ENCODE measurements around the gene PLXNB1.

PLXNB1 gene

DNA sequence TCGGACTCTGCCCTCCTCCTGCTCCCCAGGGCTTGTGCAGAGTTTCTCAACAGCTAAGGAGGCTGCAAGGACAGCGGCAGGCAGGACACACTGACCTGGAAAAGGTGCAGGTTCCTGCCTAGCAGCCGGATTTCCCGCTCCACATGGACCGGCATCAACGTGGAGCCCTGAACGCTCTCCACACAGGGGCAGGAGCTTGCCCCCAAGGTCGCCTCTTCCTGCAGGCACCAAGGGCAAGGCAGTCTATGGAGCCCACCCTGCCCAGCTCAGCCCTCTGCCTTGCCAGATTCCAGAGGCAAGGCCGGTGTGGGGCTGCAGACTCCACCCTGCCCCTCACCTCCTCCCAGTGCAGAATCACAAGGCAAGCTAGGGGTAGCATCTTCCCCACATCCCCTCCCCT is 10.7 kb downstream of the PLXNB1 start:
- no peak for DNase-seq (ENCODE audit: low spot score)

GRCh38 chr3:48418651-48419050 is 11.2 kb downstream of the PLXNB1 start:
- no peak for DNase-seq (ENCODE audit: low spot score)

GRCh38 chr3:48418140-48418539 is 11.7 kb downstream of the PLXNB1 start:
- DNase-seq (ENCODE audit: low spot score) = no peak

DNA sequence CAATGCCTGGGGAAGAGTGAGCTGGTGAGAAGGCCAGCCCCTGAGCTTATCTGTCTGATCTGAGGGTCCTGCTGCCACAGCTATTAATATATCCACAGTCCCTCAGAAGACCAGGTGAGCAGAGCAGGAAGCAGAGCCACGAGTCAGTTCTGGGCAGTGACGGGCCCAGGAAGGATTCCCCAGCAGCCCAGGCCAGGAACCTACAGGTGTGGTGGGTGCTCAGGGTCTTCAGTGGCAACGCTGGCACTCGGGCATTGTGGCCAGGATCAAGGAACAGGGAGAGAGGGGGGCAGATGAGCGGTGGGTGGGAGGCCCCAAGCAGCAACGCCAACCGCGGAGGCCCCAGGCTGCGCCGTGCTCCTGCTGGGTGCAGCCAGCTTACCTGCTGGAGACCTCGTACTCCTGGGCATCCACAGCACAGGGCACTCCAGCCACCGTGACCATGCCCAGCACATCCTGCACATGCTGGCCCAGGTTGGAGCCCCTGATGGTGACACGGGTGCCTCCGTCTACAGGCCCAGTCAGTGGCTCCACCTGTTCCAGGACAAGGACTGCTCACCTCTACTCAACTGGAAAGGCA is 12.3 kb downstream of the PLXNB1 start:
- no peak for DNase-seq (ENCODE audit: low spot score)

- DNase-seq (ENCODE audit: low spot score) = no peak
Measured at GRCh38 chr3:48416546-48416945, 13.3 kb downstream of the PLXNB1 start.

DNA sequence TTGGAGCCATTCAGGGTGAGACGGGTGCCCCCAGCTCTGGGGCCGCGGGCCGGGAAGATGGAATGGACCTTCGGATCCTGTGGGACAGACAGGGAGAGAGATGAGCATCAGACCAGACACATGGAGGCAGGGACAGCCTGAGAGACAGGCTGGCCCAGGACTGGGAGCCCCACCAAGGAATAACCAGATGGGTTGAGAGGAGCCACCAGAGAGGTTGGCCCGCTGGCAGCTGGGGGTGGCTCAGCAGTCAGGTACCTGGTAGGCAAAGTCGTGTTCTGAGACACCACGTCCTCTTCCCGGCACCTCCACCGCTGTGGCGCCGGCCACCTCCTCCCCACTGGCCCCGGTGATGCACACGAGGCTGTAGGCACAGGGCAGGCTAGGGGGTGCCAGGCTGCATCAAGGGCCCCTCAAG is 13.8 kb downstream of the PLXNB1 start:
- no peak for DNase-seq (ENCODE audit: low spot score)

DNA sequence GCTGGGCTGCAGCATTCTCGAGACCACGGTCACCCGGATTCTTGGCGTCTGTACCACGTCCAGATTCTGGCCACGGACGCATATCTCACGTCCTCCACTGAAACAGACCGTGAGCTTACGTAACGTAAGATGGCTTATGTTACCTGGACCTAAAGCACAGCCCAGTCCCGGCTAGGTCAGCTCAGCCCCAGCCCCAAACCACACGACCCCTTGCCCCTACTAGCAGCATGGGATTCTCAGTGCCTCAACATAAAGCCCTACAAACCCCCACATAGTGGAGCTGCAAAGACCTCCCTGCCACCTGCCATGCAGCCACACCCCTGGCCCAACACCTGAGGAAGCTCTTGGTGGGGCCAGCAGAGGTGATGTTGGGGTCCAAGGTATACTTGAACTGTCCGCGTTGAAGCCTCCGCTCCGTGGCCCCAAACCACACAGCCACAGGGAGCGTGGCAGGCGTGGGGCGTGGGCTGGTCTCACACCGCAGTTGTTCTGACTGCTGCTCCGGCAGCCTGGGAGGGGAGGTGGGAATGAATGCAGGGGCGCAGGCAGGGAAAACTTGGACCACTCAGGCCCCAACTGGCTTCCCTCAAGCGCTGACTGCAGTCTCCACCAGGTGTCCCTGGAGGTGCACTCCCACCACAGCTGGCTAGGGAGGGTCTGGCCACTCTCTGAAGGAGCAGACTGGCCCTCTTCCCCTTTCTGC is 14.5 kb downstream of the PLXNB1 start:
- no peak for DNase-seq (ENCODE audit: low spot score)

- DNase-seq (ENCODE audit: low spot score) = no peak
Measured at GRCh38 chr3:48414376-48415250, 15.3 kb downstream of the PLXNB1 start.

DNA sequence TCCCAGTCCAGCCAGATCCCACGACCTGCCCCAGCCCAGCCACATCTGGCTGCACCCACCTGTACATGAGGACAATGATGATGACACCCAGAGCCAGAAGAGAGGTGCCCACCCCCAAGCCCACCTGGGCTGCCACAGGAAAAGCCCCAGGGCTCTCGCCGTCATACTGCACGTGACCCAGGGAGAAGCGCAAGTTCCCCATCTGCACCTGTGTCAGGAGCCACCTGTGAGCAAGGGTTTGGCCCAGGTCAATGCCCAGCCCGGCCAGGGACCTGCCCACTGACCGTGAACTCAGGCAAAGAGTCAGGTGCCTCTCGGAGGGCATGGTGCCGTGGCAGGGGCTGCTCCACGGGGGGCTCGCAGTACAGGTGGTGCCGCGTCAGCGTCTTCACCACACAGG is 16.3 kb downstream of the PLXNB1 start:
- DNase-seq (ENCODE audit: low spot score) = no peak

DNA sequence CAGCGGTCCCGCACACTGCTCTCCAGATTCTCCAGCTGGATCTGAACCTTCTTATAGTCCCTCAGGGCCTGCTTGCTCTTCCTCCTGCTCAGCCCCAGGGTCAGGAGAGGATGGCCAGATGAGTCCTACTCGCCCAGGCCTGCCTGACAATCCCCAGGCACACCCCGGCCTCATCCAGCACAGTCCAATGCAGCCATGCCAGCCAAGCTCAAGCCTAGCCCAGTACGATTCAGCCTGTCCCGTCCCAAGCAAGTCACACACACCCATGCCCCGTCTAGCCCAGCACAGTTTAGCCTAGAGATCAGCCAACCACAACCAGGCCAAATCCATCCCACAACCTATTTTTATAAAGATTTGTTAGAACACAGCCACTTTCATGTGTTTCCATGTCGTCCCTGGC is 16.8 kb downstream of the PLXNB1 start:
- DNase-seq (ENCODE audit: low spot score) = no peak

DNA sequence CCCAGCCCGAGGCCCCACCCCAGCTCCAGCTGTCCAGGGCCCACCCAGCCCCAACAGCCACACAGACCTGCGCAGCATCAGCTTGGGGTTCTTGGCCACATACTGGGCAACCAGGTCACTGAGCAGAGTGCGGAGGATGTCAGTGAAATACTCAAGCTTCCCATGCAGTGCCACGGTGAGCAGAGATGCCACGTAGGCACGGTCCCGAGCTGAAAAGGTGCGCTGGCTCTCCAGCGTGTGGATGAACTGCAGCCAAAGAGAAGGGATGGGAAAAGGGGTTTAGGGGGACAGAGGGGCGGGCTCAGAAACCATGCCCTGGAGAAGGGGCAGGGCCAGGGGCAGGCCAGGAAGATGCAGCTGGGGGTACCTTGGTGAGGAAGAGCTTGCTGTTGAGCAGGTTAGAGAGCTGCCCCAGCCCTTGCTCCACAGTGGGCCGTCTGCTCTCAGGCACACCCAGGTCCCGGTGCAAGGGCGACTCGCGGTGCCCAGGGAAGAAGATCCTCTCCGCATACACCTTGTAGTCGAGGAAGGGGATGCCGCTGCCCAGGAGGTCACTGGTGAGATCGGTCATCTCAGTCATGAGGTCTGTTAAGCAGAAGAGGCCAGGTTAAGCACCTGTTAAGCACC is 17.4 kb downstream of the PLXNB1 start:
- no peak for DNase-seq (ENCODE audit: low spot score)

- DNase-seq (ENCODE audit: low spot score) = no peak
Measured at GRCh38 chr3:48411606-48412374, 18.1 kb downstream of the PLXNB1 start.

DNA sequence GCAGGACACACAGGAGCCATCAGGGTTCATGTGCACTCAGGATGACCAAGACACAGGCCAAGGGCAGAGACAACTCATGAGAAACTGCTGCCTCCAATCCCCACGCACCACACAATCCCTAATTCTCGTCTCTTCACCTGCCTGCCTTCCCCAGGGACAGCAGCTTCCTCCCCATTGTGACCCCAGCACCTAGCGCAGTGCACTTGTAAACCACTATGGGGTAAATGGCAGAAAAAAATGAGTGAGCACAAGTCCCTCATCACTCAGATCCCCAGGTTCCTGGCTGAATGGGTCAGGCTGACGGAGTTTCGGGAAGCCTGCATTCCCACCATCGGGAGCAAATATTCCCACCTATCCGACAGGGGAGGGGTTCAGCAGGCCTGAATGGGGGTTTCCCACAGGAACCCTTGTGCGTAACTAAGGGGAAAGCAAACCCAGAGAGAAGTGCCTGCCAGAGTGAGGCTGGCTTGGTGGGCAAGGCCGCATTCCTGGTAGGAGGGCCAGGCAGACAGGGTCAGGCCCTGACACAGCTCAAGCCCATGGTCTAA is 18.8 kb downstream of the PLXNB1 start:
- no peak for DNase-seq (ENCODE audit: low spot score)

DNA sequence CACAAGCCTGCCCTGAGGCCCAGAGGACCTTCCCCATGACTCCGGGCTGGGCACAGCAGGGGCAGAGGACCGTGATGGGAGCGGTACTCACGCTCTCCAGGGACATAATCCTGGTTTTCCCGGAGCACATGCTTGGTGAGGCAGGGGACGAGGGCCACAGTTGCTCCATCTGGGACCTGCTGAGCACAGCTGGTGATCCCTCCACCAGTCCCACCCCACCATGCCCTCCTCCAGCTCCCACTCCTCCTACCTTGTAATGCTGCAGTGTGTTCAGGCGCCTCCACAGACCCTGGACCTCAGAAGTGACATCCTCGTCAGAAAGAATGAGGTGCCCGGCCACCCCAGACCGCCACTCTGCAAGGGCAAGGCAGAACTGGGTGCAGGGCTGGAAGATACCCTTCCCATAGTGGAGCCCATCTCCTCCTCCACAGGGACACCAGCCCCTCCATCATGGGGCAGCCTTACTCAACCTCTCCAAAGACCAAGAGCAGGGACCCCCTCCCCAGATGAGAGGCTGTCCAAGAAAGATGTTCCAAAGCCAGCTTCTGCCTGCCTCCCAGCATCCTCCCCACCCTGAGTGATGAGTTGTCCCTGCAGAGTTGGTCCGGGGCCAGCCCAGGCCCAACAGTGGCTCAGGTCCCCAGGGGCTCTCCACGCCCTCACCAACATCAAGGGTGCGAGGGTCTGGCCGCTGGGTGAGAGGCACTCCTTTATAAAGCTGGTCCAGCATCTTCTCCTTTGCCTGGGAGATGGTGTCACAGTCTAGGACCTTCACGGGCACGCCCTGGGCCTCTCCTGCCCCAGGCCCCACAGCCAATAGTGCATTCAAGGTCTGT is 19.5 kb downstream of the PLXNB1 start:
- DNase-seq (ENCODE audit: low spot score) = no peak

DNA sequence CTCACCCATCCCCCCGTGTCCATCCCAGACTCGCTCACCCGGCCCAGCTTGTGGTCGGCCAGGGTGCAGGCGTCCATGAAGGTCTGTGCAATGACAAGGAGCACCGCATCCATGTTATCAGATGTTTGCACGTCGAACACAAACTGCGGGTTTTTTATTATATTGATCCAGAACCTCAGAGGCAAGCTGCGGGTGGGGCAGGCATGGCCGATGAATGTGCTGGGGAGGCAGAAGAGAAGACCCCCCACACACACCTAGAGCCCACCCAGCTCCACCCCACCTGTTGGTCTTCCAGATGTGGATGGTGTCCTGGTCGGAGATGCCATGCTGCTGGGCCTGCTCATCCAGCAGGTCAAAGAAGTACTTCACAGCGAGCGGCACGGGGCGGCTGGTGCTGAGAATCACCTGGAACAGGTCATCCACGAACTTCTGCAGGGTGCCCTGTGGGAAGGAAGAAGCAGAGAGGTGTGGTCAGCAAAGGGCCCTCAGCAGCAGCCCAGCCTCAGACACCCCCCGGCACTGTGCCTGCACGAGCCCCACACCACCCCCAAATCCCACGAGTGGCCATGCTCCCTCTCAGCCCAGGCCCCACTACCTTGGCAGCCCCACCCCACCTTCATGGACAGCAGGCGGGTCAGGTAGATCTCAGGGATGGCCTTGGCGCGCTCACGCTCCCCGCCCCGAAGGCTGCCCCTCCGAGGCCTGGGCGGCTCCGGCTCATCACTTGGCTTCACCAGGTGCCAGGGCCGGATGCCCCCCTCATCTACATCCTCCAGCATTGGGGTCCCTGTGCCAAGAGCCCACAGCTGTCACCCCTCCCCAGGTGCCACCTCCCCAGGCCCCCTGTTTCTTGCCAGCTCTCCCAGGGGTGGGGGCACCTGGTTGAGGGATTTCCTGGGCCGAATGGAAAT is 20.3 kb downstream of the PLXNB1 start:
- no peak for DNase-seq (ENCODE audit: low spot score)

GRCh38 chr3:48408823-48409281 is 21.0 kb downstream of the PLXNB1 start:
- no peak for DNase-seq (ENCODE audit: low spot score)

- DNase-seq (ENCODE audit: low spot score) = no peak
Measured at GRCh38 chr3:48407542-48408099, 22.3 kb downstream of the PLXNB1 start.

DNA sequence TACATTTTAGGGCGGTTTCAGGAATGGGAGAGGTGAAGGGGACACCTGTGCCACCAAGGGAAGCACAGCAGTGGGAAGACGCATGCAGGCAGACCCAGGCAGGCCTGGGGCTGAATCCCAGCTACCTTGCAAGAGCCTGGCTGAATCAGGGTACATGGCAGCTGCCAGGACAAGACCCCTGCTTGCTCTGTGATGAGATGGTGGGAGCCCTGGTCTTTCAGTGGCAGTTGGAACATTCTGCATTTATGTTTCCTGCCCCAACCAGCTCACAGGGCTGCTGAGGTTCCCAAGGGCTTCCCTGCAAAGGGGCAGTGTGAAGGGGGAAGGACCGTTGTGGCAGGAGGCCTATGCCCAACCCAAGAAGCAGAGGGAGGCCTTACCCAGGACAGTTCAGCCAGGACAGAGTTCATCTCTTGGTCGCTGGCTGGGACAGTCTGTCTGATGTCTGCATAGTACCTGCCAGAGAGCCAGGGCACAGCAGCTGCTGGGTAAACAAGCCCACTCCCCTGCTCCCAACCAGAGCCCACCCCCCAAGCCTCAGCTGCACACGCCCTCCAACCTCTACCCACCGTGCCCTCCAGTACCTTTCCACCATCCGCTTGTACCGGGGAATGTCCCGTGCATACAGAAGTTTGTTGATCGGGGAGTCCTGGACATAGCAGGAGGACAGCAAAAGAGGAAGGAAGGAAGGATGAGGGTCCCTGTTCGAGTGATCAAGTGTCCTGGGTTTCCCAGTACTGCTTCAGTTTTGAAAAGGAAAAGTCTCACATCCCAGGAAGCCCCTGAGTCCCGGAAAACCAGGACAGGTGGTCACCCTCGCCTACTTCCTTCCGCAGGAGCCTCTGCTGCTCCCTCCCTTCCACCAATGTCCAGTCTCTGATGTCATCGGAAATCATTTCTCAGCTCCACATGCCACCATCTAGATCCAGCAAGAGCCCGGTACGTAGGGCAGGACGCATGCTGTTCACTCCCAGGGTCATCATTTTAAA is 23.1 kb downstream of the PLXNB1 start:
- no peak for DNase-seq (ENCODE audit: low spot score)

Measured in LoVo (cell line).